Measurements from ENCODE around the gene ANTKMT.

ANTKMT gene

DNA sequence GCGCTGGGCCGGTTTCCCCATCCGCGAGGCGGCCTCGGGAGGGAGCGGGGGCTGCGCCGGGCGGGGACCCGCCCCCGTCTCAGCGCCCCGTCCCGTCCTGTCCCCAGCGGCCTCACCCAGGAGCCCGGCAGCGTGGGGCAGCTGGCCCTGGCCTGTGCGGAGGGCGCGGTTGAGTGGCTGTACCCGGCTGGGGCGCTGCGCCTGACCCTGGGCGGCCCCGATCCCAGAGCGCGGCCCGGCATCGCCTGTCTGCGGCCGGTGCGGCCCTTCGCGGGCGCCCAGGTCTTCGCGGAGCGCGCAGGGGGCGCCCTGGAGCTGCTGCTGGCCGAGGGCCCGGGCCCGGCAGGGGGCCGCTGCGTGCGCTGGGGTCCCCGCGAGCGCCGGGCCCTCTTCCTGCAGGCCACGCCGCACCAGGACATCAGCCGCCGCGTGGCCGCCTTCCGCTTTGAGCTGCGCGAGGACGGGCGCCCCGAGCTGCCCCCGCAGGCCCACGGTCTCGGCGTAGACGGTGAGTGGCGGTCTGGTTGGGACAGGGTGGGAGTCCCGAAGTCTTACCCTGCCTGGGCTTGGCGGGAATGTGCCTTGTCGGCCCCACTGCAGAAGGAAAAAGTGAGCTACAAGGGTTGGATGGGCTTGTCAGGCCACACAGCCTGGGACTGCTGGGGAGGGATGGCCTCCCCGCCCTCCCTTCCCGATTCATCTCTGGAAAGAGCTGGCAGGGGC, 5.3 kb upstream of the ANTKMT start:
- DNase-seq = no peak

- DNase-seq = no peak
Observed at GRCh38 chr16:716200-716568, 4.8 kb upstream of the ANTKMT start.

DNA sequence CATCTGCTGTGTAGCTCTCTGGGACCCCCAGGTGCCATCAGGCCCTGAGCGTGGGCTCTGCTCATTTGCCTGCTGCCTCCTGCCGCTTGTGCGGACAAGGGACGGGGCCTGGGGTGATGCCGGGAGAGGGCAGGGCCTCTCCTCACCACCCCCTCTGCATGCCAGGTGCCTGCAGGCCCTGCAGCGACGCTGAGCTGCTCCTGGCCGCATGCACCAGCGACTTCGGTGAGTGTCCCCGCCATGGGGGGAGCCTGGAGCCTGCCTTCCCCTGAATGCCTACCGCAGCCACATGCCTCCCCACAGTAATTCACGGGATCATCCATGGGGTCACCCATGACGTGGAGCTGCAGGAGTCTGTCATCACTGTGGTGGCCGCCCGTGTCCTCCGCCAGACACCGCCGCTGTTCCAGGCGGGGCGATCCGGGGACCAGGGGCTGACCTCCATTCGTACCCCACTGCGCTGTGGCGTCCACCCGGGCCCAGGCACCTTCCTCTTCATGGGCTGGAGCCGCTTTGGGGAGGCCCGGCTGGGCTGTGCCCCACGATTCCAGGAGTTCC, 4.1 kb upstream of the ANTKMT start:
- no peak for DNase-seq

GRCh38 chr16:717450-718245, 3.3 kb upstream of the ANTKMT start:
- DNase-seq = no peak

DNA sequence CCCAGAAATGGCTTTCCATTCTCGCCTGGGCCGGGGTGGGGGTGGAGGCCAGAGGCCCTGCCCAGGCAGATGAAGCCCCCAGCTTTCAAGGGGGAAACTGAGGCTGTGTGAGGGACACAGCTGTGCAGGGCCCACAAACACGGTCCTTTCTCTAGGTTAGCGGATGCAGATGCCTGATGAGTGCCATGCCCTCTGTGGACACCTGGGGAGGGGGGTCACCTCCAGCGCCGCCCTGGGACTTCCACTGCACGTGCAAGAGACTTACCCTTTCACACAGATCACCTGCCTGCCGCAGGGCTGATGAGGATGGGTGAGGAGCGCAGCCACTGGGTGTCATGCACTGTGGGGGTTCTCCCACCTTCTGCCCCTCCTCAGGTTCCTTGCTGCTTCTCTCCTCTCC, 2.6 kb upstream of the ANTKMT start:
- no peak for DNase-seq

GRCh38 chr16:718922-719321, 2.0 kb upstream of the ANTKMT start:
- no peak for DNase-seq

GRCh38 chr16:719815-720446, 1.0 kb upstream of the ANTKMT start:
- DNase-seq = no peak

DNA sequence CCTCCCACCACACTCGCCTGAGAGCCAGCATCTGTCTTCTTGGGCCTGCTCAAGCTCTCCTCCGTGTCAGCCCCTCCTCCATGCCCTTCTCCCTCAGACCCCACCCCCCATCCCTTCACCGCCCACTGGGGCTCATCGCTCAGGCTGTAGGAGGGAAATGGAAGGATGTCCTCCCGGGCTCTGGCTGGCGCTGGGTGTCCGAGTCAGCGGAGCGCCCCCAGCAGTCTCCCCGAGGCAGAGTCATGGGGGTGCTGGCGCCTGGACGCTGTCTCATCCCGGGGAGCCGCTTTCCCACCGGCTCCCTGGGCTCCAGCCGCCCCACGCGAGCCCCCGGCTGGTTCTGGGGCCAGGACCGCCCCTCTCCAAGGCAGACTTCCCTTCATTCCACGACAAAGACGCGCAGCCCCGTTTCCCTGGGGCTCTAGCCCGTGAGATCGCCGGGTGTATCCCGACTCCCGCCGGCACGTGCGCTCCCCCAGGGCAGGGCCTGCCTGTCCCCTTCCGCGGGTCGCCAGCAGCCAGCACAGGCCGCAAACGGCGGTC, 428 bp upstream of the ANTKMT start:
- no peak for DNase-seq

DNA sequence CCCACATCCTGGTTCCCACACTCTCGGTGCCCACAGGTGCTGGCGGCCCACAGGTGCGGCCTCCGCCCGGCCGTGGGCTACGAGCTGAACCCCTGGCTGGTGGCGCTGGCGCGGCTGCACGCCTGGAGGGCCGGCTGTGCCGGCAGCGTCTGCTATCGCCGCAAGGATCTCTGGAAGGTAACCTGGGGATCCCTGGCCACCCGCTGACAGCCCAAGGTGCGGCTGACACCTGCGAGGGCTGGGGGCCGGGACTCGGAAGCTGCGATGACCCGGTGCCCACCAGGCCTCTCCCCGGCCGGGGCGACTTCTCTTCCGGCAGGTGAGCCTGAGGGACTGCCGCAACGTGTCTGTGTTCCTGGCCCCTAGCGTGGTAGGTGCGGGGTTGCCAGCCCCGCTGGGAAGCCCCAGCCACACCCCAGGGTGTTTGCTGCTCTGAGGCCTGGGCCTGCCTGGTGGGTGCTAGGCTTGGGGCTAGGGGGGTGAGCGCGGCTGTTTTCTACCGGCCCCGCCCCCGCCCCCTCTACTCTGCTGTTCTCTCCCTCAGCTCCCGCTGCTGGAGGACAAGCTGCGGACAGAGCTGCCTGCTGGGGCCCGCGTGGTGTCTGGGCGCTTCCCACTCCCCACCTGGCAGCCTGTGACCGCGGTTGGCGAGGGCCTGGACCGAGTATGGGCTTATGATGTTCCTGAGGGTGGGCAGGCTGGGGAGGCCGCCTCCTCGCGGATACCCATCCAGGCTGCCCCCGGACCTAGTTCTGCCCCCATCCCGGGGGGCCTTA, 1.0 kb downstream of the ANTKMT start:
- no peak for DNase-seq

- DNase-seq = no peak
Observed at GRCh38 chr16:722835-723633, 2.1 kb downstream of the ANTKMT start.

DNA sequence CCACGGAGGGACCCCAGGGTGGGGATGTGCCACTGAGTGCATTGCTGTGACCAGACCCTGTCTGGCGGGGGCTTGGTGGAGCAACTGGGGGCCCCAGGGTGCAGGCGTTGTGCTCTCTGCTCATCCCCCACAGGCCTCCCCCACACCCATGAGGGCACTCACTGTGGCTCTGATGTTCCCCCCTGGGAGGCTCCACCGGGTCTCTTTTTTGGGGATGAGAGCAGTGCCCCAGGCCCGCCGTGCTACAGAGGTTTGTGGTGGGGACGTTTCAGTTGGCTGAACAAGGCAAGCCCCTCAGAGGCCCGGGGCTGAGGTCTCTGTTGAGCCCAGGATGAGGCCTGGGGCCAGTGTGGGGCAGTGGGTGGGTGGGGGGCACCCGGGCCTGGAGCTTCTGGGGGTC, 2.7 kb downstream of the ANTKMT start:
- no peak for DNase-seq

- DNase-seq = no peak
Observed at GRCh38 chr16:724188-725040, 3.5 kb downstream of the ANTKMT start.

DNA sequence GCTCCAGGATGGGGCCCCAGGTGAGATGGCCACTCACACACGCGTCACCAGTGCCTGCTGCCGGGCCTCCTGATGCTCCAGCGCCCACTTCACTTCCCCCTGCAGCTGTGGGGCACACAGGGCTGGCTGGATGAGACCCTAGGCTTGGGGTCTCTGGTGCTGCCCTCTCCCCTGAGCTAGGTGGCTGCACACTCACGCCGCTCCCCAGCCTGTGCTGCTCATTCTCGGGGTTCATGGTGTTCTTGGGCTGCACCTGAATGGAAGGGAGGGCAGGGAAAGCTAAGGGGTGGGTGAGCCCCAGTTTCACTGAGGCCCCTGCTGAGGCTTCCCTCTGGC, 4.1 kb downstream of the ANTKMT start:
- DNase-seq = no peak

GRCh38 chr16:725463-726187, 4.7 kb downstream of the ANTKMT start:
- DNase-seq = no peak

- DNase-seq = no peak
Observed at GRCh38 chr16:726188-726437, 5.2 kb downstream of the ANTKMT start.

GRCh38 chr16:726438-727290, 5.7 kb downstream of the ANTKMT start, which contains the start of the genes CCDC78 and HAGHL:
Gene CCDC78 (minus strand): TSS chr16:726443. CDS start chr16:726367, 76 bp downstream.
Gene HAGHL (plus strand): TSS chr16:727106. CDS start chr16:727510, 404 bp downstream.
- DNase-seq = no peak

DNA sequence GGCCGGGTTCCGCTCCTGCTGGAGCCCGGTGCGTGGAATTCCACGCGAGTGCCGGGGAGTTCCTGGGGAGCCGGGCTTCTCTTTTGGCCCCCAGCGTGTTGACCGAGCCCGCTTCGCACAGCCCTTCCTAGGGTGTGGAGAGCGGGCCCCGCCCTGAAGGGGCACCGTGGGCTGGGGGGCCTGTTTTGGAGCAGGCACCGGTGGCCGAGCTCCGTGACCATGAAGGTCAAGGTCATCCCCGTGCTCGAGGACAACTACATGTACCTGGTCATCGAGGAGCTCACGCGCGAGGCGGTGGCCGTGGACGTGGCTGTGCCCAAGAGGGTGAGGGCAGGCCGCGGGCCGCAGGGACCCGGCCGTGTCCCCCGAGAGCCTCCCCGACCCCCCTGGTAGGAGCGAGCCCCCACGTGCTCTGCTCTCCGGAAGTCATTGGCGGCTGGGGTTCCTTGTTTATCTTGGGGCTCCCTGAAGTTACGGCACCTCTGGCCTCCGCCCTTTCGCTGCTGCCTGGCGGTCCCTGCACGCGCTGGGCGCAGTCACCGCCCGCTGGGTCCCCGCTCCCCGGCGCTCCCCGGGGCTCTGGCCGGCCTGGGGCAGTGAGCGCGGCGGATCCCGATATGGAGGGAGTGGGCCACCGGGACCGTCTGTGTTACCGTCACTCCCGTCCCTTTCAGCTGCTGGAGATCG, 6.5 kb downstream of the ANTKMT start:
- no peak for DNase-seq

DNA sequence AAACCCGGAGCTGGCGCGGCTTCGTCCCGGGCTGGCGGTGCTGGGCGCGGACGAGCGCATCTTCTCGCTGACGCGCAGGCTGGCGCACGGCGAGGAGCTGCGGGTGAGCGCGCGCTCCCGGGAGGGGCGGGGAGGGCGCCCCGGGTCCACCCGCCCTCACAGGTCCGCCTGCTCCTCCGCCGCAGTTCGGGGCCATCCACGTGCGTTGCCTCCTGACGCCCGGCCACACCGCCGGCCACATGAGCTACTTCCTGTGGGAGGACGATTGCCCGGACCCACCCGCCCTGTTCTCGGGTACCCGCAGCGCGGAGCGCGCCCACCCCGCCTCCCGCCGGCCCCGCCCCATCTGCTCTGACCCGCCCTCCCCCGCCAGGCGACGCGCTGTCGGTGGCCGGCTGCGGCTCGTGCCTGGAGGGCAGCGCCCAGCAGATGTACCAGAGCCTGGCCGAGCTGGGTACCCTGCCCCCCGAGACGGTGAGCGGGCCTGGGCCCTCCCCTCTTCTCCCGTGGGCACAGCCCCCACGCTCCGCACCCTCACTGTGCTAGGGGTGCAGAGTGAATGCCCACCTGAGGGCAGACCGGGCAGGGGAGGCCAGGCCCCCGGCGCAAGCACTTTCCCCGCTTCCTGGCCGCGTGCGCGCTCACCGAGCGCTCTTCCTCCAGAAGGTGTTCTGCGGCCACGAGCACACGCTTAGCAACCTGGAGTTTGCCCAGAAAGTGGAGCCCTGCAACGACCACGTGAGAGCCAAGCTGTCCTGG, 7.4 kb downstream of the ANTKMT start:
- DNase-seq = no peak
